ENCODE measurements around the gene RAB3GAP2.
"Not testable (repeated sequence)": the region's sequence is repeated elsewhere in the genome, so short reads cannot be mapped to it uniquely, and the experiment has no call there.

Gene RAB3GAP2

DNA sequence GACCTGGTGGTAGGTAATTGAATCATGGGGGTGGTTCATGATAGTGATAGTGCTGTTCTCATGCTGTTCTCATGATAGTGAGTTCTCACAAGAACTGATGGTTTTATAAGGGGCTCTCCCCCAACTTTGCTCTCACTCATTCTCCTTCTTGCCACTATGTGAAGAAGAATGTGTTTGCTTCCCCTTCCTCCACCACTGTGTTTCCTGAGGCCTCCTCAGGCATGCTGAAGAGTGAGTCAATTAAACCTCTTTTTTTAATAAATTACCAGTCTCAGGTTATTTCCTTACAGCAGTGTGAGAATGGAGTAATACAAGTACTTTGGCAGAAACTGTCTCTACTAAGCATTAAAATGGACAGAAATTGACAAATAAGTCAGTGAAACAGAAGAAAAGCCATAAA is 21.6 kb downstream of the RAB3GAP2 start:
- no peak for TF ChIP-seq Cebpa-rat (IDR thresholded peaks at IDR 0.05)
- Histone ChIP-seq H3K27me3 (no peaks in the 10 kb centered on the region), H3K9me3 (replicated peaks in 1 of 11) (peaks cover 58 to 81% (median 68%) of the 10 kb centered on the region in 11 experiments), H3K4me1 (peaks cover 0 to 6% (median 0%) of the 10 kb centered on the region in 10 experiments; a peak in 2 of 20 replicates), H3K27ac (no peak overlapping the region), H4K20me1 (peaks cover 0 to 10% (median 6%) of the 10 kb centered on the region in 11 experiments; a peak in 8 of 22 replicates), H3K4me3 (peak overlapping the region in 2 of 10 experiments; percentile 18 to 32; a peak in 3 of 20 replicates), H3K9ac (no peak overlapping the region), H3K36me3 (peaks cover 62 to 77% (median 70%) of the 10 kb centered on the region in 11 experiments), H3K4me2 (no peak overlapping the region)

- Histone ChIP-seq H3K36me3 (peaks cover 62 to 72% (median 68%) of the 10 kb centered on the region in 11 experiments), H3K9ac (no peak overlapping the region), H3K4me1 (no peaks in the 10 kb centered on the region), H4K20me1 (peaks cover 0 to under 1% (median 0%) of the 10 kb centered on the region in 11 experiments; a peak in 2 of 22 replicates), H3K4me2 (no peak overlapping the region), H3K9me3 (replicated peaks in 1 of 11) (peaks cover 69 to 88% (median 77%) of the 10 kb centered on the region in 11 experiments), H3K4me3 (peak overlapping the region in 8 of 10 experiments; percentile 10 to 41 (median 22); a peak in 9 of 20 replicates), H3K27me3 (no peaks in the 10 kb centered on the region), H3K27ac (no peak overlapping the region)
- TF ChIP-seq Cebpa-rat (IDR thresholded peaks at IDR 0.05), result no peak
Observed at GRCh38 chr1:220249522-220249921, 22.7 kb downstream of the RAB3GAP2 start.

GRCh38 chr1:220248715-220249265 is 23.5 kb downstream of the RAB3GAP2 start:
- H3K27me3 ChIP-seq, H3K9ac ChIP-seq, H3K4me2 ChIP-seq, H4K20me1 ChIP-seq, H3K27ac ChIP-seq, H3K4me1 ChIP-seq: not testable (repeated sequence)
- peak overlapping the region in 3 of 10 experiments; percentile 18 to 29 (median 20); a peak in 3 of 20 replicates for H3K4me3 ChIP-seq
- H3K9me3 ChIP-seq (replicated peaks in 1 of 11), result peaks cover 70 to 91% (median 80%) of the 10 kb centered on the region in 11 experiments
- H3K36me3 ChIP-seq, result peaks cover 59 to 69% (median 68%) of the 10 kb centered on the region in 11 experiments

DNA sequence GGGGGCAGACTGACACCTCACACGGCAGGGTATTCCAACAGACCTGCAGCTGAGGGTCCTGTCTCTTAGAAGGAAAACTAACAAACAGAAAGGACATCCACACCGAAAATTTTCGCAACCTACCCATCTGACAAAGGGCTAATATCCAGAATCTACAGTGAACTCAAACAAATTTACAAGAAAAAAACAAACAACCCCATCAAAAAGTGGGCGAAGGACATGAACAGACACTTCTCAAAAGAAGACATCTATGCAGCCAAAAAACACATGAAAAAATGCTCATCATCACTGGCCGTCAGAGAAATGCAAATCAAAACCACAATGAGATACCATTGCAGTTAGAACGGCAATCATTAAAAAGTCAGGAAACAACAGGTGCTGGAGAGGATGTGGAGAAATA is 26.4 kb downstream of the RAB3GAP2 start:
- H3K4me3 ChIP-seq, H3K27ac ChIP-seq, H3K4me2 ChIP-seq, H3K9ac ChIP-seq, H3K27me3 ChIP-seq, H3K4me1 ChIP-seq: not testable (repeated sequence)
- peaks cover 48 to 69% (median 56%) of the 10 kb centered on the region in 11 experiments for H3K9me3 ChIP-seq (replicated peaks in 1 of 11)
- H3K36me3 ChIP-seq, result peaks cover 33 to 51% (median 43%) of the 10 kb centered on the region in 11 experiments
- peaks cover 0 to 31% (median 3%) of the 10 kb centered on the region in 11 experiments; a peak in 8 of 22 replicates for H4K20me1 ChIP-seq

DNA sequence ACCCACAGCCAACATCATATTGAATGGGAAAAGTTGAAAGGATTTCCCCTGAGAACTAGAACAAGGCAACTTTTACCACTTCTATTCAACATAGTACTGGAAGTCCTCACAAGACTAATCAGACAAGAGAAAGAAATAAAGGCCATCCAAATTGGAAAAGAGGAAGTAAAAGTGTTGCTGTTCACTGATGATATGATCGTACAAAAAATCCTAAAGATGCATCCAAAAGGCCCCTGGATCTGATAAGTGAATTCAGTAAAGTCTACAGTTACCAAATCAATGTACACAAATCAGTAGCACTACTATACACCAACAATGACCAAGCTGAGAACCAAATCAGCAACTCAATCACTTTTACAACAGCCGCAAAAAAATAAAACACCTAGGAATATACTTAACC is 28.3 kb downstream of the RAB3GAP2 start:
- Histone ChIP-seq H3K27me3 (no peaks in the 10 kb centered on the region), H3K9ac (no peak overlapping the region), H3K4me2 (no peak overlapping the region), H3K36me3 (peaks cover 14 to 38% (median 29%) of the 10 kb centered on the region in 11 experiments), H3K4me1 (0 out of 20 replicates have a peak, but pooled peaks cover 0 to 8% (median 0%) of the 10 kb centered on the region in 10 experiments), H3K9me3 (replicated peaks in 1 of 11) (peaks cover 28 to 49% (median 36%) of the 10 kb centered on the region in 11 experiments), H3K27ac (no peak overlapping the region), H4K20me1 (peaks cover 0 to 46% (median 3%) of the 10 kb centered on the region in 11 experiments; a peak in 8 of 22 replicates), H3K4me3 (no peak overlapping the region)
- no peak for TF ChIP-seq Cebpa-rat (IDR thresholded peaks at IDR 0.05)

DNA sequence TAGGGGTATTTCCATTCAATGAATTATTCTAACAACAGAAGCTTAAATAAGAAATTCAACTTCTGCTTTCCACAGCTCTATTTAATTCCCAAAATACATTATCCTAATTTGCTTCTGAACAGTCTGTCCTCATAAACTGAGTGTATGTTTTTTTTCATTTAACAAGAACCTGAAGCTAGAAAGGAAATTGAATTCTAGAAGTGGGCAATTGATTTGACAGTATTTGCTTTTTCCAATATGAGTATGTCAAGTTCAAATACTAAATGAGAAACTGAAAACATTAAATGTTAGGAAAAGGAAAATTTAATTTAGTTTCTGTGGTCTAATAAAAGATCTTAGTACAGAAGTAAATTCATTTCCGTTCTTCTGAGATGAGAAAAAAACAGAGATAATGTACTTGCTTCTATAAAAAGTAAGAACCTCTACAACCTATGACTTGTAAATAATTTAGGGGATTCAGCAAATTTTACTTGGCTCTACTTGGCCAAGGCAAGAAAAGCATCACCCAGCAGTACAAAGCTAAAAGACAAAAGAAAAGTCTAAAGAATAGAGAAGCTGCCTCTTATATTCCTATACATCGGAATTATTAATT is 31.1 kb downstream of the RAB3GAP2 start:
- H3K9ac ChIP-seq, result no peak overlapping the region
- H3K4me1 ChIP-seq, result peaks cover 0 to 8% (median 0%) of the 10 kb centered on the region in 10 experiments; a peak in 2 of 20 replicates
- peaks cover 0 to 28% (median 14%) of the 10 kb centered on the region in 11 experiments; a peak in 18 of 22 replicates for H3K36me3 ChIP-seq
- H3K4me2 ChIP-seq, result no peak overlapping the region
- H4K20me1 ChIP-seq, result peaks cover 0 to 69% (median 5%) of the 10 kb centered on the region in 11 experiments; a peak in 8 of 22 replicates
- H3K4me3 ChIP-seq, result no peak overlapping the region
- no peaks in the 10 kb centered on the region for H3K27me3 ChIP-seq
- H3K27ac ChIP-seq, result no peak overlapping the region
- H3K9me3 ChIP-seq (replicated peaks in 1 of 11), result peaks cover 11 to 28% (median 18%) of the 10 kb centered on the region in 11 experiments; a peak in 20 of 22 replicates
- no peak for TF ChIP-seq Cebpa-rat (IDR thresholded peaks at IDR 0.05)

- H3K9me3 ChIP-seq (replicated peaks in 1 of 11), result peaks cover 6 to 17% (median 8%) of the 10 kb centered on the region in 11 experiments; a peak in 20 of 22 replicates
- H3K4me2 ChIP-seq, result no peak overlapping the region
- peaks cover 0 to 28% (median 14%) of the 10 kb centered on the region in 11 experiments; a peak in 18 of 22 replicates for H3K36me3 ChIP-seq
- no peak overlapping the region for H3K4me3 ChIP-seq
- H4K20me1 ChIP-seq, result peaks cover 0 to 81% (median 9%) of the 10 kb centered on the region in 11 experiments; a peak in 8 of 22 replicates
- H3K9ac ChIP-seq, result no peak overlapping the region
- TF ChIP-seq Cebpa-rat (IDR thresholded peaks at IDR 0.05), result no peak
- H3K4me1 ChIP-seq, result peaks cover 0 to 11% (median 0%) of the 10 kb centered on the region in 10 experiments; a peak in 4 of 20 replicates
- no peaks in the 10 kb centered on the region for H3K27me3 ChIP-seq
- H3K27ac ChIP-seq, result no peak overlapping the region
Observed at GRCh38 chr1:220239966-220240365, 32.3 kb downstream of the RAB3GAP2 start.

GRCh38 chr1:220239213-220239612 is 33.0 kb downstream of the RAB3GAP2 start:
- peaks cover 0 to 11% (median 0%) of the 10 kb centered on the region in 10 experiments; a peak in 4 of 20 replicates for H3K4me1 ChIP-seq
- no peak overlapping the region for H3K9ac ChIP-seq
- no peak overlapping the region for H3K4me3 ChIP-seq
- H3K9me3 ChIP-seq (replicated peaks in 1 of 11), result peaks cover 0 to 10% (median under 1%) of the 10 kb centered on the region in 11 experiments; a peak in 7 of 22 replicates
- peaks cover 0 to 84% (median 9%) of the 10 kb centered on the region in 11 experiments; a peak in 8 of 22 replicates for H4K20me1 ChIP-seq
- no peak overlapping the region for H3K4me2 ChIP-seq
- TF ChIP-seq Cebpa-rat (IDR thresholded peaks at IDR 0.05), result no peak
- H3K27me3 ChIP-seq, result no peaks in the 10 kb centered on the region
- no peak overlapping the region for H3K27ac ChIP-seq
- peaks cover 0 to 21% (median 12%) of the 10 kb centered on the region in 11 experiments; a peak in 18 of 22 replicates for H3K36me3 ChIP-seq

- Histone ChIP-seq H3K4me1 (peaks cover 0 to 11% (median 0%) of the 10 kb centered on the region in 10 experiments; a peak in 4 of 20 replicates), H3K36me3 (peaks cover 13 to 39% (median 26%) of the 10 kb centered on the region in 11 experiments), H4K20me1 (peaks cover 0 to 71% (median 6%) of the 10 kb centered on the region in 11 experiments; a peak in 8 of 22 replicates)
- H3K9me3 ChIP-seq (replicated peaks in 1 of 11); H3K9ac ChIP-seq; H3K4me2 ChIP-seq; H3K27me3 ChIP-seq; H3K27ac ChIP-seq; H3K4me3 ChIP-seq: not testable (repeated sequence)
Observed at GRCh38 chr1:220236278-220236677, 36.0 kb downstream of the RAB3GAP2 start.
